GM19397 (cell line): Measurements from ENCODE around the gene NT5C2.
"Not testable (repeated sequence)": the region's sequence is repeated elsewhere in the genome, so short reads cannot be mapped to it uniquely, and the experiment has no call there.

Experiments
- ATAC-seq: cut with Tn5 transposase; IDR thresholded peaks from one replicate; pipeline ENCODE4 v1.9.1; 2021; ENCODE audit warnings: mild to moderate bottlenecking, moderate library complexity; ENCODE audit not compliant: unreplicated experiment

NT5C2 gene

DNA sequence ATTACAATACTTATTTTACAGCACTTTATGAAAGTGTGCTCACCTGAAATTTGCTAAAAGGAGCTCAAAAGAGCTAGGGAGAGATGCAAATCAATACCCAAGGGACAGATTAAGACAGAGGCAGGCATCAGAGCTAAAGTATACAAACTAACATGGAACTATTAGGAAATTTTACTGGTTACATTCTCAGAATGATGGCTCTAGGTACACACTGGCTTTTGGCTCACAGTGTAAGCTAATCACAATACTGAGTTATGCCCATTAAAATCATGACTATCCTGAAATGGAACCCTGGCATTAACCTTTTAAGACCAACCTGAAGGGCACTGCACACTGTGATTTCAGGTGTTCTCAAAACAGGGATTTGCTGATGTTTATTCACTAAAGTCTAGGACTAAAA lies 98.1 kb downstream of the NT5C2 start:
- no peak for ATAC-seq

DNA sequence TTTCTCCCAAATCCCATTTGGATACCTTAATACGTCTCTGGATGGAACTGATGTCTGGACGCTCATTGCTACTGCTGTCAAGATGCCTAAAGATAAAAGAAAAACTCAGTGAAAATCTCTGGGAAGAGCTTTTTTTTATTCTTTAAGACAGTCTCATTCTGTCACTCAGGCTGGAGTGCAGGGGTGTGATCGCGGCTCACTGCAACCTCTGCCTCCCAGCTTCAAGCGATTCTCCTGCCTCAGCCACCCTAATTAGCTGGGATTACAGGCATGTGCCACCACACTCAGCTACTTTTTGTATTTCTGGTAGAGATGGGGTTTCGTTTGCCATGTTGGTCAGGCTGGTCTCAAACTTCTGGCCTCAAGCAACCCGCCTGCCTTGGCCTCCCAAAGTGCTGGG lies 102.2 kb downstream of the NT5C2 start:
- ATAC-seq: no peak

DNA sequence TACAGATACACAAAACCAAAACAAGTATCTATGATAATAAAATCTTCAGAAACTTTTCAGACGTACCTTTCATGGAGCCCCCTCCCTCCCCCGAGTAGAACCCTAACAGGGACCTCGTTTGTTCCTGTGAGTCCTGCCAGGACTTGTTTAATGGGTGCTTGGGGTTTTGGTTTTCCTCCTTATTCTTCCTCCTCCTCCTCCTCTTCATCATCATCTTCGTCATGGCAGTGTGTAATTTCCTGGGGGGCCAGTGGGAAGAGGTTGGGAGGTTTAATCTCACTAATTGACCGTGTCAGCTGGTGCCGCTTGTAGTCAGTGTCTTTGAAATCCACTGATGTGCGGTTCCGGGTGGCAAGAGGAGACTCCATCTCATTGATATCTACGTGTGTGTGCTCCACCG lies 103.6 kb downstream of the NT5C2 start:
- no peak for ATAC-seq

DNA sequence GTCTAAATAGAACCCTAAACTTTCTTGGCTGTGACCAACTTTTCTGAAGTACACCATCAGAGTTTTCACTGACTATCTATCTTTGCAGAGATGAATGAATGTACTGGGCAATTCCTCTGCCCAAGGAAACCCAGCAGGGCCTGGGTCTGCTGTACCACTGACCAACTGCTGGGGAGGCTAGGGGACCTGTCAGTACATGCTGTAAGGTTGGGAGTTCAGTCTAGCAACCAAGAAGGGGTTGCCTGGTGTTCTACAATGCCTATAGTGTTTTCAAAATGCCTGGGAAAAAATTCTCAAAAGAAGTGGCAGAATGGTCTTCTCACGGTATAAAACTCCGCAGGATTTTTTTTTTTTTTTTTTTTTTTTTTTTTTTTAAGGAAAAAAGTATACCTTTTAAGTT lies 106.3 kb downstream of the NT5C2 start:
- no peak for ATAC-seq

DNA sequence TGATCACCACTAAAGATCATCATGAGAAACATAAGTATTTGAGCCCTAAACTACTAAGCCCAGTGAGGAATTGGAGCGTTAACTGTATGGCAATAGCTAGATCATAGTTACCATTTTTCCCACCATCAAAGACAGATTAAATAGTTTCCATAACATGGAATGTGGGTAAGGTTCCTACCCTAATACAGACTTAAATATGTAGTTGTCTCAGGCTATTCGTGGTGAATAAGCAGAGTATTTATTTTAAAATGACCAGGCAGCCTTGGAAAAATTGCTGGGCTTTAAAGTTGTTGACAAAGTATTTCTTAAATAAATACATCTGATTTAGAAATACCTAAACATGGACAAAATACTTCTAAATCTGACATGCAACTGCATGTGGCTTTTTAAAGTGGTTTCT lies 106.8 kb downstream of the NT5C2 start:
- no peak for ATAC-seq

DNA sequence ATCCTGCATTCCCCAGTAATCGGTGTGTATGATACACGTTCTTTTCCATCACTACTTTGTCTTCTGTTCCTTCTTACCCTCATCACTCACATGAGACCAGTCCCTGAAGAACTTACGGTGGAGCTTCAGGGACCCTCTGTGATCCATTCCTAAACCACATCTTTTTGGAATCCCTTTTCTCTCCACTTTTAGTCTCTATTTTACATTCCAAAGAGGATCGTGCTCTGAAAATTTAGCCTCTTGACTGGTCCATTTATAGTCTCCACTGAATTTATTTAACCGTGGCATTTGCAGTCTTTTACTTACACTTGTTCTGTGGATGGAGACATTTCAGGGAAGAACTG lies 109.1 kb downstream of the NT5C2 start:
- ATAC-seq: no peak

DNA sequence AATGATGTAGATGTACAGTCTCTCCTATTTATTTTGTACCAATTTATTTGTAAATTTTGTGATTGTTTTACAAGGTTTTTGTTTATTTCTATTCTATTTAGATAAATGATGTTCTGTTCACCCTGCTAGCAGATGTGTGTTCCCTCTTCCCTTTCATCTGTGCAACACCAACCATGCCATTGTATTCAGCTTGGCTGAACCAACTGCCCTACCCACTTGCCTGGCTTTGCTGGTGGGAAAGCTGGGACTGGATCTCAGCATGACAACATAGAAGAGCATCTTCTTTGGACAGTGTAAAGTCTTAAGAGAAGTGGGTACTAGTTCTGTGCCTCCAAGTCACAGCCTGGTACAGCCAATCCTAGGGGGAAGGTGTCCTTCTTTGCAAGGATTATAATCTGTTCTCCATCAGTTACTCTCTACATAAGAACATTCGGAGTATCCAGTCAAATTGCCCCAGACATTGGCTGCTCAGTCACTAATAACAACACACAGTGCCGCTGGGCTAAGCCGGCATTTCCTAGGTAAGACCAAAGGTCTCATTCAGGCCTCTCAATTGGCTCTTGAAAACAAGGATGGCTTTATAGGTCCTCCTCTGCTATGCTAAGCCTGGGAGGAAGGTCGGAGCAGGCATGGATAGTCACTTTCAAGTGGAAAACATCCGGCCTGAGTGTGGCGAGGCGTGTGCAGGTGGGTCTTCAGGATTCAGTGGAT lies 109.7 kb downstream of the NT5C2 start:
- no peak for ATAC-seq

DNA sequence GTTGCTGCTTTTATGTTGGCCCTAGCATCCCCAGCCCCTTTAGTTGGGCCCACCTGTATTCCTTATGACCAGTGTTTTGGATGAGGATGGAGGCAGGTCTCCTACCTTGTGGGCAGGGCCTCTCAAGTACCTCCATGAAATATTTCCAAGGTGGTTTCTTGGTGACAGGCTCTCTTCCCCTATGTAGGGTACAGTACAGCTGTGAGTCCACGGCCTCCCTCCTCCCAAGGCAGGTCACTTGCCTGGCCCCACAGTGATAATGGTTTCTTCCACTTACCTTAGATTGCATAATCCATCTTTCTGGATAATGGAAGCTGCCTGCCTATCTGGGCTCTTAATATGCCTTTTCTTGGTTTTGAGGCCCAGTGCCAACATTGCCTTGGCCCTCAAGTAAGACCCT lies 110.4 kb downstream of the NT5C2 start:
- ATAC-seq: no peak

DNA sequence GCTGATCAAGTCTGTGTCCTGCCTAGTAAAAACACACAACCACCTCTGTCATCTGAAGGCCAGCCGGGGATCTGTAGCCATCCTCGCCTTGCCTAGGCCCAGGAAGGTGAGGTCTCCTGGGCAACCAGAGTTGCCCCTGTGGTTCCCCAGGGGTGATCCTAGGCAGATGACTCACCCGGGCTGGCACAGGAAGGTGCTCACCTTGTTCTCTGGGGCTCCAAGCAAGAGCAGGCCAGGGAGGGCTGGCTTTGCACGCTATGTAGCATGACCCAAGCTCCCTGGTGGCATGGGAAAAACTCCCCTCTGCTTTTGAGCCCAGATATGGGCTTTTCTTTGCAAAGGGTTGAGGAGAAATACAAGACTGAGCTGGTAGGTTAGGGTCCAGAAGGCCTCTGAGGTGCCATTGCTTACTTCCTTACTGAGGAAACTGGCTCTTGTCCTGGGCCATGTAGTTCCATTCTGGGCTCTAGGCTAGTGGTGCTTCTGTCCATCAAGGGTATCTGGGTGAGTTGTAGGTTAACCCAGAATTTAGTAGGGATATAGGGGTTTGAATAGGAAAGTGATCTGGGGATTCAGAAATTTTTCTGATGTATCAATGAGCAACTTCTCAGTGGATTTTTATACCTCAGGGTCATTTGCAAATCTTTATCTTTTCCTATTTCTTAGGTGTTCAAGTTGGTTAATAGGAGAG lies 112.0 kb downstream of the NT5C2 start:
- no peak for ATAC-seq

DNA sequence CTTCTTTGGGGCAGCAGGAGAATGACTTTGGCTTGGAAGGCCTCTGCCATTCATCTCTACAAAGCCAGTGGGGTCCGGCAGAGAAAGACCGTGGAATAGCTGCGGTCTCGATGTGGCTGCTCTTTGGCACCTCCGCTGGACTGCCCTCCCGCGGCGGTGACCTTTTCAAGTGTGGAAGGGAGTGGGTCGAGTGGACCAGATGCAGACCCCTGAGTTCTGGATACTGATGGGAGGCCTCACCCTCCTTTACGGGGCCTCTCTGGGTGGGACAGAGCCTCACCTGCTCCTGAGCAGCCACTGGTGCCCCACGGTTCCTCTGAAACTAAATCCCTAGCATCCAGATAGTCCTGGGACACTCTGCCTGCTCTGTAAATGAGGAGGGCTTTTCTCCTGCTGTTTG lies 113.1 kb downstream of the NT5C2 start:
- ATAC-seq: no peak

DNA sequence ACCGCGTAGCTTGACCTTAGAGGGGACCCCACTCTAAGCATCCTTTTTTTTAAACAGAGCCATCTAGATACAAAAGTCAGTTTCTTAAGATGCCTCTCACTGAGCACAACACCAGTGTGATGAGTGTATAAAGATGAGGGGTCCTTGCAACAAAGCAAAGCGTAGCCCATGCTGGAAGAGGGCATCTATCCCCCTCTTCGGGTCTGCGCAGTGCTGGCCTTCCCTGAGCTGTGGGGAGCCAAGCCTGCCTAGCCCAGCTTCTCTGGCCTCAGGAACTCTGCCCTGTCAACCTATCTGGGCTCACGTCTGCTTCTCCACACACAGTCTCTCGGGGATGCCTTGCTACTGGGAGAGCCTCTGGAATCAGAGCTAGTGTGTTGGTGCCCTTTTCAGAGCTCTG lies 114.0 kb downstream of the NT5C2 start:
- ATAC-seq: no peak

DNA sequence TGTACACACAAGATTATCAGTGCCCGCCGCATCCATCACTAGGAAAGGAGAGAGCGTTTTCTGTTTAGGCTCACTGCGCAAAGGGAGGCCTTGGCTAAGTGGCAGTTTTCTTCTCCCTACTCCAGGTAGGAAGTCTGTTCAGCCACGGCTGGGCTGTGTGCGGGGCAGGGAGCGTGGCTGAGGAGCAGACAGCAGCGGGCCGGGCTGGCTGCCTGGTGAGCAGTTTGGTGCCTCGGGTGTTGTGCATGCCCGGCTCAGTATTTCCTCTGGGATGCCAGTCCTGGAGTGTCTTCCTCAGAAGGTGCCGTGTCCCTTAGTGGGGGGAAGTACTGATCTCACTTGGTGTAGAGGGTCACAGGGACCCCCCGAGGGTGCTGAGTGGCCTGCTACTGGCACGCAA lies 114.4 kb downstream of the NT5C2 start:
- ATAC-seq: no peak

DNA sequence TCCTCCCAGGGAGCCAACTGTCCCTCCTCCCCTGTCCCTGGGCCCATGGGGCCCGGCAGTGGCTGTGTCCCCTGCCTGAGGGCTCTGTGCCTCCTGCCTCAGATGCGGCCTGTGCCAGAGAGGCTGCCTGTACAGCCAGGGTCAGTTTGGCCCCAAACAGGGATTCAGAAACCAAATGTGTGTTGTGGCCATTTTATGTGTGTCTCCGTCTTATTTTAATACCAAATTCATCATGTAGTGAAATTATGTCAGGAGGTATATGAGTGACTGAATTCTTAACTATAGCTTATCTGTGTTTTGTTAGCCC lies 114.8 kb downstream of the NT5C2 start:
- no peak for ATAC-seq

DNA sequence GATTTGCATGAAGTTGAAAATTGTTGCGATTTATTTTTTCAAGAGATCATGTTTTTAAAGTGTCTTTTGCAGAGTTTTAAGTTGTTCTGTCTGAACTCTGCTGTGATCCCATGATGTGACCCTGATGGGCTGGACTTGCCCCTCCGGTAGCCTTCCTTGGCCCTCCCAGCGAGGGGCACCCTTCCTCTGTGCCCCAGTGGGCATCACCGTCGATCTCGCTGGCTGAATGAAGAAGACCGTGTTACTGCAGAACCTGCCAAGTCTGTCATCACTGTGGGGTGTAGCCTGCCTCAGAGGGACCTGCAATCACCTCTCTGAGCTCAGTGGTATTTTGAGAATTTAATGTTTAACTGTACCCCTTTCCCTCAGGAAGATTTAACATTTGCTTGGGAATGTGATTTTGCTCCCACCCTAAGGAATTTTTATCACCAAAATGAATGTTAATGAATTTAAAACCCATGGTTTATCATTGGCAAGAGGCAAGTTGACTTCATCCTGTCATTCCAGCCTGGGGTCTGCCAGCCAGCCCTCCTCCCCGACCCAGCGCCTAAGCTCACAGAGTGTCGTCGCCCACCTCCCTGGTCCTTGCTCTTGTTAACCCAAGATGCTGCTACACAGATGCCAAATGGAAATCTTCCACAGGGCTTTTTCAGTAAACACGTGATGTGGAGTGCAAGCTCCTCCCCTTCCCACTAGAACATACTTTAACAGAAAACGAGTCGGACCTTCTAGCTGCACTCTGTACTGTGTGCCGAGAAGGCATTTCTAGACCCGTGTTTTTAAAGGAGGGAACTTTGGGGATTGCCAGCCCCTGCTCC lies 115.4 kb downstream of the NT5C2 start:
- no peak for ATAC-seq

DNA sequence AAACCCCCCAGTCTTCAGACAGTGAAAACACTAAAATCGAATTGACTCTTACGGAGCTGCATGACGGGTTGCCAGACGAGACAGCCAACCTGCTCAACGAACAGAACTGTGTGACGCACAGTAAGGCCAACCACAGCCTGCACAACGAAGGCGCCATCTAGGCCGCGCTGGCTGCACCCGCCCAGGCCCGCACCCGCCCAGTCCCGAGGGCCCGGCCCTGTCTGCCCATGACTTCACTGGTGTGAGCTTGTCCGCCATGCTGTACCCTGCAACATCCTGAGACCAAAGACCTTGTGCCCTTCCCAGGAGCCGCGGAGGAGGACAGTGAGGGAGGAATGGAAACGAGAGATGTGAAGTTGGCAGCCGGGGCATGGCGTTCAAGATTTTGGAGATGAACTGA lies 116.1 kb downstream of the NT5C2 start:
- ATAC-seq: no peak

DNA sequence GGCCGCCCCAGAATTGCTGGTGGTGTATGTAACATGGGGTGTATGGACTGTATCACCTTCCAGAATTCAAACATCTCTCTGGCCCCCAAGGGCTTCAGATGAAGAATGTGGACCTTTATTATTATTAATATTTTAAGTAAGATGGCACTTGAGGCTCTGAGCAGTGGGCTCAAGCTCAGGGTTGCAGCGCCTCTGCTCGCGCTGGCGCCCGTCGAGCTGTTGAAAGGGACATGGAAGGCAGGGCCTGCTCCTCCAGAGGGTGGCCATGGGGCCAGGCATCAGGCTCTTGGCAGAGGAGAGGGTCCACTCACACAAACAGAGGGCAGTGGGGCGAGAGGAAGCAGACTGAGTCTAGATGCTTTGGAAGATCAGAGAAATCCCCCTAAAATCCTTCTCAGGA lies 120.2 kb downstream of the NT5C2 start:
- no peak for ATAC-seq

DNA sequence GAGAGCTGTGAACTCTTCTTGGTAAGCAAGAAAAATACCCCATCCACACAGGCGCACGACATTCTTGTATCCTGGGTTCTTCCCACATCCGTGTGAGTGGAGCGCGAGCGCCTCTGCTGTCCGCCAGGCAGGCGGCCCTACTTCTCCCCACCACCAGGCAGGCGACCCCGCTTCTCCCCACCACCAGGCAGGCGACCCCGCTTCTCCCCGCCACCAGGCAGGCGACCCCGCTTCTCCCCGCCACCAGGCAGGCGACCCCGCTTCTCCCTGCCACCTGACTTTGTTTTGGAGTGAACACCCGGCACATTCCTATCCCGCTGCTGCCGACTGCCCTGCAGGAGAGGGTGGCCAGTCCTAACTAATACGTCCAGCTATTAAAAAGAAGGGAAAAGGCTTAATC lies 120.8 kb downstream of the NT5C2 start:
- no peak for ATAC-seq

DNA sequence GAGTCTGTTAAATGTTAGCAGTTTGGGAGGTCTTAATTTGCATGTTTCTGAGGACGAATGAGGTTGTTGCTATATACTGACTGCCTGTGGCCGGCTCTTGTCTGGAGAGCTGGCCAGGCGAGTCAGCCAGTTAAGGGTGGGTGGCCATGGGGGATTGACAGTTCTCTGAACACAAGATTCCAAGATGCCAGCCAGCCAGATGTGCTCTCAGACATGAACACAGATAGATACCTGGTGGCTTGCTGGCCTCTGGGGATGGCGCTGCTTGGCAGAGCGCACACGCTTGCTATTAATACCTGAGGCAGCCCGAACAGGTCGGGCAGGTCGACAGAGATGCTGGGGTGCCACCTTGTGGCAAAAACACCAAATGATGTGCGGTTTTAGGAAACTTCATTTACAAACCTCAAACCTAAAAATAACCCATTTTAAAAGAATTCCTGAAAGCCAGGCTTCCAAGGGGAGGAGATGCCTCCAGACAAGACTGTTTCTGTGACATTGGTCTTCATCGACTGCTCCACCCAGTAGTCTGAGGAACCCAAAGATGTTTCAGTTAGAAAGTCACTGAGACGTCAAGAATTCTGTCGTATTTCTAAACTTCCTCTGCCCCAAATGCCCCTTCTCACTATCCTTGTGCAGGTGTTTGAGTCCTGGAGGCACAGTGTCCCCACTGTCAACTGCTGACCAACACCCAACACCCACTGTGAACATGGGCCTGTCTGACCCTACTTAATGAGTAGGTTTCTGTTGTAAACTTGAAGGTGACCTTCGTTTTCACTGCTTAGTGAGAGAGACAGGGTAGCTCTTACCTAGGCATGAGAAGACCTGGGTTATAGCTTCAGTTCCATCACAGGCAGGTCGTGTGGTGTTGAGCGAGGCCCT lies 123.4 kb downstream of the NT5C2 start:
- ATAC-seq: peak; percentile 41

DNA sequence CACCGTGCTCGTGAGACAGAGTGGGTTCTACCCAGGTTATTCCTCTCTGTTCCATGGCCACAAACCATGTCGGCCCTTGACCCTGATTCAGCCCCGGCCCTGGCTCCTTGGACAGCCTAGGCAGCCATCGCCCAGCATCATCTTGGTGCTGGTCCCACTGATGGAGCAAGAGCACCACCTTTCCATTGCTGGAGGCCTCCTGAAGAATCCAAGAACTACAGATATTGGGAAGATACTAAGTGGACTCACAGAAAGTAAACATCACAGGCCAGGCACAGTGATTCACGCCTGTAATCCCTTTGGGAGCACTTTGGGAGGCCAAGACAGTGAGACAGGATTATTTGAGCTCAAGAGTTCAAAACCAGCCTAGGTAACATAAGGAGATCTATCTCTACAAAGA lies 125.1 kb downstream of the NT5C2 start:
- no peak for ATAC-seq

DNA sequence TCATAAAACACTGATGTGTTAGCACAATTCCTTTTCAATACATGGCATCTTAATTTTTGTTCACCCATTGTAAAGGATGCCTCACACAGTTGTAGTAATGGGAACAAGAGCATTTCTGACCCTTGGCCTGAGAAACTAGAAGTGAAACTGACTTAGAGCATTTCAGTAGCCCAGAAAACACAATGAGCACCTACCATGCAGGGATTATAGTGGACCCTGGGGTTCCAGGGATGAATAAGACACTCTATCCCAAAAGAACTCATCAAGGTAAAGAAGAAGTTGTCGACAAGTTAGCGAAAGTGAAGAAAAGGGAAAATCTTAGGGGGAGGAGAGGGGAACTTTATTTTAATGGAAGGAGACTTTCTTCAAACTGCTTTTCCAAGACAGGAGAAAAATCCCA lies 125.6 kb downstream of the NT5C2 start:
- no peak for ATAC-seq

DNA sequence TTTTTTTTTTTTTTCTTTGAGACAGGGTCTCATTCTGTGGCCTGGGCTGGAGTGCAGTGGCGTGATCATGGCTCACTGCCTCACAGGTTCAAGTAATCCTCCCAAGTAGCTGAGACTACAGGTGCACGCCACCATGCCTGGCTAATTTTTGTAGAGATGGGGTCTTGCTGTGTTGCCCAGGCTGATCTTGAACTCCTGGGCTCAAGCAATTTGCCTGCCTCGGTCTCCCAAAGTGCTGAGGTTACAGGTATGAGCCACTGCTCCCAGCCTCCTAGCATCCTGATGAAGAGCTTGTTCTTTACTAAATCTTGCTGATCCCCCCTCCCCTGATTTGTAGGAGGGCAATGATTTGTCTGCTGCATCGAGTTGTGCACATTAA lies 126.0 kb downstream of the NT5C2 start:
- ATAC-seq: not testable (repeated sequence)
